Liver (tissue), 3 donors: ENCODE data around the gene GRIN2D.

ENCODE experiments used
- ATF3 ChIP-seq: IDR thresholded peaks from 2 replicates; pipeline ENCODE4 v1.6.1; 2016; ENCODE audit warnings: antibody characterized with exemption
- CTCF ChIP-seq: fragments of 150-350 bp; IDR thresholded peaks from 2 replicates; pipeline ENCODE4 v1.5.1; 2017; ENCODE audit warnings: improper control_type of control experiment, low read depth, low read length; ENCODE audit not compliant: missing input control
- EGR1 ChIP-seq, 2 donors: IDR thresholded peaks; 2 replicates each; pipeline ENCODE4 v1.6.1; 2016 to 2018; ENCODE audit warnings: antibody characterized with exemption in 2 of 2, low read depth in 2 of 2
- GABPA ChIP-seq, 2 donors: IDR thresholded peaks in 1 of 2; conservative IDR thresholded peaks in 1 of 2; 2 replicates each; pipeline ENCODE4 v1.6.1; 2016; ENCODE audit warnings: antibody characterized with exemption in 2 of 2, mild to moderate bottlenecking in 1 of 2, moderate library complexity in 1 of 2
- JUND ChIP-seq, 2 donors: IDR thresholded peaks; 2 replicates each; pipeline ENCODE4 v1.6.1; 2016; ENCODE audit warnings: antibody characterized with exemption in 2 of 2
- MAX ChIP-seq: IDR thresholded peaks from 2 replicates; pipeline ENCODE4 v1.6.1; 2016; ENCODE audit warnings: antibody characterized with exemption
- RAD21 ChIP-seq, 2 donors: IDR thresholded peaks; 2 replicates each; pipeline ENCODE4 v1.6.1; 2016; ENCODE audit warnings: antibody characterized with exemption in 2 of 2, mild to moderate bottlenecking in 2 of 2
- SP1 ChIP-seq: IDR thresholded peaks from 2 replicates; pipeline ENCODE4 v1.6.1; 2018; ENCODE audit warnings: antibody characterized with exemption, mild to moderate bottlenecking
- TAF1 ChIP-seq: conservative IDR thresholded peaks from 2 replicates; pipeline ENCODE4 v1.6.1; 2016; ENCODE audit warnings: antibody characterized with exemption, mild to moderate bottlenecking
- YY1 ChIP-seq: IDR thresholded peaks from 2 replicates; pipeline ENCODE4 v1.6.1; 2016; ENCODE audit warnings: antibody characterized with exemption, mild to moderate bottlenecking
- ZBTB33 ChIP-seq: IDR thresholded peaks from 2 replicates; pipeline ENCODE4 v1.6.1; 2016; ENCODE audit warnings: antibody characterized with exemption
- donor health status: healthy.
- donor health status: healthy.

GRCh38 chr19:48363500-48363809, 30.0 kb upstream of the GRIN2D start:
- TF ChIP-seq CTCF: no peak
- TF ChIP-seq GABPA (IDR thresholded peaks at IDR 0.05 in 1 of 2, conservative IDR thresholded peaks at IDR 0.05 in 1 of 2): no peak
- TF ChIP-seq JUND (IDR thresholded peaks at IDR 0.05): no peak
- TF ChIP-seq YY1: no peak
- no peak for TF ChIP-seq SP1
- TF ChIP-seq TAF1: no peak
- TF ChIP-seq ZBTB33: no peak
- TF ChIP-seq RAD21 (IDR thresholded peaks at IDR 0.05): no peak
- no peak for TF ChIP-seq ATF3
- no peak for TF ChIP-seq EGR1 (IDR thresholded peaks at IDR 0.05; ENCODE audit: low read depth in 2 of 2)
- no peak for TF ChIP-seq MAX
